Amniotic epithelial cell (primary cell): Measurements from ENCODE around the gene ULK4.
A peak's percentile ranks its signal among the peaks of the same experiment; 100 is the strongest.
"Not testable (repeated sequence)": the region's sequence is repeated elsewhere in the genome, so short reads cannot be mapped to it uniquely, and the experiment has no call there.

Source experiments
- DNase-seq: peaks from one replicate; pipeline ENCODE4 v3.0.0-alpha.2; 2010; ENCODE audit warnings: low read depth

ULK4 gene

GRCh38 chr3:41961751-41962679 is at the start of gene ULK4:
Gene ULK4 (minus strand): TSS chr3:41962103. CDS start chr3:41954759, 7,344 bp downstream.
- DNase-seq, result peak; percentile 100

DNA sequence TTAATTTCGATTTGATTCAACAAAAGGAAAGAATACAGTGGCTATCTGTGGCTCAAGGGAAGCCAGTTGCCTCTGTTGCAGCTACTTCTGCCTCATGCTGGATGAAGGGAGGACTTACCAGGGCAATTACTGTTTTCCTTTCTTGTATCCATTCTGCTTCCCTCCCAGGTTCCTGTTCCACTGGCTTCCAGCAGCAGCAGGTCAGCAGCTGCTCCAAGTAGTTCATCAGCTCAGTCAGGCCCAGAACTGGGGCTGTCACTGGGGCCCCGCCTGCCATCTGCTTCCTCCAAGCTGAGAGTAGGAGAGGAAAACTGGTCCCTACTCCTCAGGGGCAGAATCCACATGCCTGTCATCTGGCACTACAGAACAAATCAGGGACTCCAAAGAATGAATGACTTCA is 48.6 kb upstream of the ULK4 start:
- no peak for DNase-seq

DNA sequence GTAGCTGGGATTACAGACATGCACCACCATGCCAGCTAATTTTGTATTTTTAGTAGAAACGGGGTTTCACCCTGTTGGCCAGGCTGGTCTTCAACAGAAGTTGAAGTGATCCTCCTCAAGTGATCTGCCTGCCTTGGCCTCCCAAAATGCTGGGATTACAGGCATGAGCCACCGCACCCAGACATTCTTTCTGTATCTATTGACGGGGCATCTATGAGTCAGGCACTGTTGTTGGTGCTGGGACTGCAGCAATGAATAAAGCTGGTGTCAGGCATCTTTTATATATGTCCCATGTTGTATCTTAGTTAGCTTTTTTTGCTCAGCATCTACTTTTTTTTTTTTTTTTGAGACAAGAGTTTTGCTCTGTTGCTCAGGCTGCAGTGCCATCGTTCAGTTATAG is 47.6 kb upstream of the ULK4 start:
- DNase-seq, result peak; percentile 37

DNA sequence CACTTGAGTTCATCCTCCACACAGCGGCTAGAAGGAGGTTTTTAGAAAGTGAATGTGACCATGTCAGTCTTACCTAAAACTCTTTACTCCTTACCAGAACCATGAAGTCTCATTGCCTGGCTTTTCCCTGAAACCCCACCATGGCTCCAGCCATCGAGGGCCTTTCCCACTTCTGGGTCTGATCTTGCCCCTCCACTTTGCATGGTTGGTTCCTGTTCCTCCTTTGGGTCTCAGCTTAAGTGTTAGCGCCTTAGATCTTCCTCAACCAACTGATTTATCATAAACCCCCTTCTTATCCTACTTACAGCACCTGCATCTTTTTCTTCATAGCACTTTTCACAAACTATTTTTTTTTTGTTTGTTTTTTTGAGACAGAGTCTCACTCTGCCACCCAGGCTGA is 45.9 kb upstream of the ULK4 start:
- DNase-seq, result no peak

DNA sequence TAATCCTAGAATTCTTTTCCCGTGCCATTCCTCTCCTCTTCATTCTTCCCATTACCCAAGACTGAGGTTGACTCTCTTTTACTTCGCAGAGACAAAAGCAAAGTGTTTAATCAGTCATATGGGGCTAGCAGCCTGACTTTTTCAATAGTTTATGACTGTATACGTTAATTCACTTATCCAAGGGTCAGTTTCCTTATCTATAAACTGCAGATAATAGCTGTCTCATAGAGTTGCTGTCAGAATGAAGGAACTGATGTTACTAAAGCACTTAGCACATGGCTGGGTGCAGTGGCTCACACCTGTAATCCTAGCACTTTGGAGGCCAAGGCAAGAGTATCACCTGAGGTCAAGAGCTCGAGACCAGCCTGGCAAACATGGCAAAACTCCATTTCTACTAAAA is 43.5 kb upstream of the ULK4 start:
- no peak for DNase-seq

GRCh38 chr3:42002790-42003189 is 40.9 kb upstream of the ULK4 start:
- no peak for DNase-seq

GRCh38 chr3:42001777-42002176 is 39.9 kb upstream of the ULK4 start:
- DNase-seq, result no peak

DNA sequence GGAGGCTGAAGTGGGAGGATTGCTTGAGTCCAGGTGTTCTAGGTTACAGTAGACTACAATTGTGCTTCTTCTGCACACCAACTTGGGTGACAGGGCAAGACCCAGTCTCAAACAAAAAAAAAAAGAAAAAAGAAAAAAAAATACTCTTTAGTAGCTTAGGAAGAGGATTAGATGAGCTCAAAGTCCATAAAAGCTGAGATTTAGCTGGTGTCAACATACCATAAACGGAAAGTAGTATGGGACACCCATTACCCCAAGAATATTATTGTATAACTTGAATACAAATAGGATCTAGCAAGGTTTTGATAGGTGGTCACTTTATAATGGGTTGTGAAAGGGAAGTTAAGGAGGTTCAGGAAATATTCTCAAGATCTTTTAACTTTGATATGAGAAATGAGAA is 38.0 kb upstream of the ULK4 start:
- no peak for DNase-seq

- DNase-seq, result no peak
These were observed 36.0 kb upstream of the ULK4 start for GRCh38 chr3:41997702-41998550.

GRCh38 chr3:41991437-41991836 is 29.5 kb upstream of the ULK4 start:
- DNase-seq, result no peak

DNA sequence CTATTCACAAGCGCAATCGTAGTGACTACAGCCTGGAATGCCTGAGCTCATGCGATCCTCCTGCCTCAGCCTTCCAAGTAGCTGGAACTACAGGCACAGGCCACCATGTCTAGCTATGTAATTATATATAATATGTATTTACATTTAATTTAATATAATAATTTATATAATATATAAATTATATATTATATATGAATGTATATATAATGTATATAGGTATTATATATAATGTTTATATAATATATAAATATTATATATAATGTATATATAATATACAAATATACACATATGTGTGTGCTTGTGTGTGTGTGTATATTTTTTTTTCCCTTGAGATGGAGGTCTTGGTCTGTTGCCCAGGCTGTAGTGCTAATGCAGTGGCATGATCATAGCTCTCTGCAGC is 27.6 kb upstream of the ULK4 start:
- no peak for DNase-seq

DNA sequence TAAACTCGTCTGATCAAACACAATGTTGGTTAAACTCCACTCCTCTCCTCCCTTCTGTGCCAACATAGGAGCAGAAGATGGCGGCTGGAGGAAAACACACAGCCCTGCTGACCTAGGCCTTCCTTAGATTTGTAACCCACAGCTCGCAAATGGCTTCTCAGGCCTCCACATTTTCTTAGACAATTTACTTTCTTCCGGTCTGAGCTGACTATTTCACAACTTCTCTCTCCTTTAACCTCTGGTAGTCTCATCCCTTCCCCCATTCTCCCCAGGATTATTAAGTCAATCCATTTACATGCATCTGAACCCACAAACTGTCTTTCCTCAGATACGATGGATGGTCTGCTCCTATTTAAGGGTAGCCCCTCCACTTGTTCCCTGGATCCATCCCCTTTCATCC is 25.7 kb upstream of the ULK4 start:
- DNase-seq, result no peak

DNA sequence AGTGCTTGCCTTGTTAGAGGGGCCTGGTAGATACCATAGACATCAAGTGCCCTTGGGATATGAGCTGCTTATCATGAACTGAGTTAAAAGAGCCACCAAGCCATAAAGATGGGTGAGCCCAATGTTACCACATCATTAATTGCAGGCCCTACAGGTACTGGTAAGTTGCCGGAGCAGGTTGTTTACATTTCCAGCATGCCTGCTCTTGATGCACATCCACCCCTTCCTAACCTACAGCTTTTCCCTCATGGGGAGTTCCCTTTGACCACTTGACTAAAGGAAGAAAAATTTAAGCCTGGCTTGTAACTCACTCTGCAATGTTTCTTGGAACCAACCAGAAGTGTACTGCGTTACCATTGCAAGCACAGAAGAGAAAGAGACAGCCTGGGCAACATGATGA is 24.7 kb upstream of the ULK4 start:
- no peak for DNase-seq

DNA sequence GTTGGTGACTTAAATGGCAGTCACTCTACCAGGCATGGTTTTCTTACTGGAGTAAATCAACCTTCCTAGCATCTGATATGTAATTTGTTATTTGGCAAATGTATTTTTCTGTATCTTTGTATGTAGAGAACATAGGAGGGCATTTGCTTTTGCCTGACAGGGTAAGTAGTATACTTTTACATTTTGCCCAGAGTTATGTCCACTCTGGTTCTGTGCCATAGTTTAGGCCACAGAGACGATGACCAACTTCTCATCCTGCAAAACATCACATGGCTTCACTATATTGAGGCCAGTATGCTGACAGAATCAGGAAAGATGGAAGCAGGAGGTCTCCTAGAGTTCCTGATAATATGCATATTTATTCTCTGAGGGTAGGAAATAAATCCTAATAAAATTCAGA is 23.1 kb upstream of the ULK4 start:
- DNase-seq, result no peak

GRCh38 chr3:41983091-41983490 is 21.2 kb upstream of the ULK4 start:
- DNase-seq, result not testable (repeated sequence)

DNA sequence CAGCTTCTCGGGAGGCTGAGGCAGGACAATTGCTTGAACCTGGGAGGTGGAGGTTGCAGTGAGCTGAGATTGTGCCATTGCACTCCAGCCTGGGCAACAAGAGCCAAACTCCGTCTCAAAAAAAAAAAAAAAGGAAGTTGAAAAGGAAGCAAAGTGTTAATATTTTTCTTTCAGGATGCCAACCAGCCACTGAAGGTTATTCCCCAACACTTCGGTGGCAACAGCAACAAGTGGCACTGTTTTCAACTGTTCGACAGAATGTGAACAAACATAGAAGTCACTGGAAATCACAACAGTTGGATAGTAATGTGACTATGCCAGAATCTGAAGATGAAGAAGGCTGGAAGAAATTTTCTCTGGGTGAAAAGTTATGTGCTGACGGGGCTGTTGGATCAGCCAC is 15.5 kb upstream of the ULK4 start:
- DNase-seq, result not testable (repeated sequence)

DNA sequence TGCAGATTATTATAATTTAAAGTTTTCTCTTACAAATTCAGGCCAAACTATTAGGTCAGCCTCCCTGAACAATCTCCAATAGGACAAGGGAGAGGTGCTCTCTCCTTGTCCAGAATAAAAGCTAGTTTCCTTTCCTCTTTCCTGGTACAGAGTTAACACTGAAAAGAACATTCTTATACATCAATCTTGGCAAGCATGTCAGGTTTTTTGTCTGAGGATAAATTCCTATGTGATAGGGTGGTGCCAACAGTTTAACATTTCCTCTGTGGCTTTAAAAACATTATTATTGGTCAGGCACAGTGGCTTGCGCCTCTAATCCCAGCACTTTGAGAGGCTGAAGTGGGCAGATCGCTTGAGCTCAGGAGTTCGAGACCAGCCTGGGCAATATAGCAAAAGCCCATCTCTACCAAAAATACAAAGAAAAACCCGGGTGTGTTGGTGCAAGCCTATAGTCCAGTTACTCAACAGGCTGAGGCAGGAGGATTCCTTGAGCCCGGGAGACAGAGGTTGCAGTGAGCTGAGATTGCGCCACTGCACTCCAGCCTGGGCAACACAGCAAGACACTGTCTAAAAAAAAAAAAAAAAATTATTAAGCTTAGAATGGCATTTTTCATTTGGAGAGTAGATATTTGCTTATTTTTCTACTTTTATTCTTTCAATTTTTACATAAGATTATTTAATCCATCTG is 13.7 kb upstream of the ULK4 start:
- peak; percentile 35 for DNase-seq

DNA sequence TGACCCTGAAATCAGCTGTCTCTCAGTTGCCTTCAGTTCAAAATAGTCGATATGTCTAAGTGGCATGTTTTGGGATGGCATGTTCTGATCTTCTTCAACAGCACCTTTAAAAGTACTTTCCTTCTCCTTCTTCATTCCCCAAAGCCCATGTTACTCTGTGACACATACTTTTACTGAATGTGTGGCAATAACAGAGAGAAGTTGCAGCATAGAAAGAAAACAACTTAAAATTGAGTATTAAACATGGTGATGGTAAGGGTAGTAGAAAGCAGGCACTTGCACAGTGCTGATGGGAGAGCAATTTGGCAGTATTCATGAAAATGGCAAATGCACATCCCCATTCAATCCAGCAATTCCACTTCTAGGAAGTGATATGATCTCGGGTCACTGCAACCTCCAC is 12.3 kb upstream of the ULK4 start:
- DNase-seq, result peak; percentile 25

DNA sequence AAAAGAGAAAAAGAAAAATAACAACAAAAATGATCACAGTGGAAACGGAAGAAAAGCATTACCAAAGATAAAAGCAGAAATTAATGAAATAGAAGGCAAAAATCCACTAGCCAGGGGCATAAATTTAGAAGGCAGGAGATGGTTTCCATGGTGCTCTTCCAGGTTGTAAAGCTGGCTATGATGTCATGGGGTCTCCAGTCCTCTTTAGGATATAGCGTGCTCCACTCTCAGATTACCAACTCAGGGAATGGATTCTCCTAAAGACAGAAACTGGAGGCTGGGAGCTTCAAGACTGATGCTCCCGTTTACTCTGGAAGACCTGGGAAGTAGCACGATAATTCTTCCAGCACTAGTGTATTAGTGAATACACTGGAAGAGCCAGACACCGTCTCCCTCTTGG is 10.9 kb upstream of the ULK4 start:
- no peak for DNase-seq

DNA sequence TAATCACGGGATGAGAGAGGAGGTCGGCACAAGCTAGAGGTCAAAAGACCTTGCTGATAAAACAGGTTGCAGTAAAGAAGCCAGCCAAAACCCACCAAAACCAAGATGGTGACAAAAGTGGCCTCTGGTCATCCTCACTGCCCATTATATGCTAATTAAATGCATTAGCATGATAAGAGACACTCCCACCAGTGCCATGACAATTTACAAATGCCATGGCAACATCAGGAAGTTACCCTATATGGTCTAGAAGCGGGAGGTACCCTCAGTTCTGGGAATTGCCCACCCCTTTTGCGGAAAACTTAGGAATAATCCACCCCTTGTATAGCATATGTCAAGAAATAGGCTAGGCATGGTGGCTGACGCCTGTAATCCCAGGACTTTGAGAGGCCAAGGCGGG is 4.3 kb upstream of the ULK4 start:
- DNase-seq, result no peak

DNA sequence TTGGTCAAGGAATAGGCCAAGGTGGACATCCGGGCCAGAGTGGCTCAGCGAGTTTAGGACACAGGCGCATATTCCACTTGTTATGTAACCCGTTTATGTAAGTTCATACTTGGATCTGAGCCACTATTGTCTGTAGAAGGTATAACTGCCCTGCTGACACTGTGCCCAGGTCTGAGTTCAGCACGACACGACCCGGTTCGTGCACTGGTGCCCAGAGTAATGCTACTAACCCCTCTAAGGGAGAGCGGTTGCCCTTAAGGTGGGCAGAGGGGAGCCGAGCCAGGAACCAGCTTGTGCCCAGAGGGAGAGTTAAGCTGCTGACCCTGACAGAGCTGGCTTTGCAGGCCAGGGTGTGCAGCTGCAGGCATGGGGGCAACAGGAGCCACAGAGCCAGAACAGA is 1.9 kb upstream of the ULK4 start:
- DNase-seq, result no peak
